Activated CD8-positive, alpha-beta memory T cell treated with anti-CD3 and anti-CD28 coated beads for 48 hours (primary cell): ENCODE measurements around the gene ZNF423.
A peak's percentile ranks its signal among the peaks of the same experiment; 100 is the strongest.

Experiments used
- DNase-seq, 3 experiments: peaks; one replicate each; pipeline ENCODE4 v3.0.0-alpha.2; 2020; ENCODE audit warnings: low read depth in 2 of 3, low spot score in 2 of 3

ZNF423 gene

DNA sequence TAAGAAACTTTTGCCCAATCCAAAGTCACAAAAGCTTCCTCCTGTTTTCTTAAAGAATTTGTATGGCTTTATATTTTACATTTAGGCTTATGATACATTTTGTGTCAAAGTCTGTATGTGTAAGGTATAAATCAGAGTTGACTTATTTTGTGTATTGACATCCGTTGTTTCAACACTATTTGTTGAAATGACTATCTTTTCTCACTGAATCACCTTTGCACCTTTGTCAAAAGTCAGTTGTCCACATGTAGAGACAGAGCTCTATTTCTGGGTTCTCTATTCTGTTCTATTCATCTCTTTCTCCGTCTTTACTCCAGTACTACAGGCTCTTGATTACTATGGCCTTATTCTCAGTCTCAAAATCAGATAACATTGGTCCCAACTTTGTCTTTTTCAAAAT, 409.1 kb downstream of the ZNF423 start:
- DNase-seq = no peak

DNA sequence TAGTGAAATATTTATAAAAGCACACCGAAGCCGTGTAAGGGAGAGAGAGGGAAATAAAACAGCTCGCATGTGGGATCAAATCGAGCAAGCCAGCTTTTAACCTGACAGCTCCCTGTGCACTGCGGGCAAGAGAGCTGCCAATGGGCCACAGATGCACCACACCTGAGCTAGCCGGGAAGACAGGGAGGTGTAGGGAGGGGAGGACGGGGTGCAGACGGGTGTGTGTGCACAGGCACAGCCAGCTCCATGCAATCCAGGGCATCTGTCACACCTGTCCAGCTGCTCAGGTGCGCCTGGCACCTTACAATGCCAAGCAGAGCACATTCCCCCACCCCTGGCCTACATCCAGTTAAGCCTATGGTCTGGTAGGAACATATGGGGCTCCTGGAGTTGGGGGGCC, 412.3 kb downstream of the ZNF423 start:
- no peak for DNase-seq

DNA sequence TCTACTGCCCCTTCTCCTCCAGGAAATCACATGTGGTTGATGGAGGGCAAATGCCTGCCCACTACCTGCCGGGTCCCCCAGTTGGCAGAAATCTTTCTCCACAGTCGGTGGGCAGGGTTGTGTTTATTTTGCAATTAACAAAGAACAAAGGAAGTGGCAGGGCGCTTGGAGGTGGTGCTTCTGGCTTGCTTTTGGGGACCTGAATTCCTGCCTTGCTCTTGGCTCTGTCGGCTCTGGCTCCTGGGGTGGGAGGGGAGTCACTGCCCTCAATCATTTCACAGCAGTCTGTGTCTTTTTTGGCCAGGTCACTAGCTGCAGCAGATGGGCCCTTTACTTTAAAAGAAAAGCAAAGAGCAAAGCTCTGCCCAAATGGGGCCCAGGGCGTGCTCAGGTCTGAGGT, 413.1 kb downstream of the ZNF423 start:
- DNase-seq = no peak

DNA sequence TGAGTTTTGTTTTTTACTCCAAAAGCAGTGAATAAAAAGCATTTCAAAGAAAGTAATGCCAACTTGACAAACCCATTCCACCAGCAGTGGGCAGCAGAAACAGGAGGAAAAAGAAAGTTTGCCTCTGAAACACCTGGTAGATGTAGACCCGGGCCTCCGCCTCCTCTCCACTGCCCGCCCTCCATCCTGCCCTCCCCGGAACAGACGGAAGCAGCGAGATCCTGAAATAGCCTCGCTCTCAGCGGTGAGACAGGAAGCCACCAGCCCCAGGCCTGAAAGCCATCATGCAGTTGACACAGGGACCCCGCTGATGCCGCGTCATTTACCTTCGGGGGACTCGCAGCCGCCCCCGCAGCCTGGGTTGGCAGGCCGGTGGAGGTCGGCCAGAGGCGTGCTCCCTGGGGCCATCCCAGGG, 414.5 kb downstream of the ZNF423 start:
- DNase-seq = peak; percentile 19 to 29 (median 25)

DNA sequence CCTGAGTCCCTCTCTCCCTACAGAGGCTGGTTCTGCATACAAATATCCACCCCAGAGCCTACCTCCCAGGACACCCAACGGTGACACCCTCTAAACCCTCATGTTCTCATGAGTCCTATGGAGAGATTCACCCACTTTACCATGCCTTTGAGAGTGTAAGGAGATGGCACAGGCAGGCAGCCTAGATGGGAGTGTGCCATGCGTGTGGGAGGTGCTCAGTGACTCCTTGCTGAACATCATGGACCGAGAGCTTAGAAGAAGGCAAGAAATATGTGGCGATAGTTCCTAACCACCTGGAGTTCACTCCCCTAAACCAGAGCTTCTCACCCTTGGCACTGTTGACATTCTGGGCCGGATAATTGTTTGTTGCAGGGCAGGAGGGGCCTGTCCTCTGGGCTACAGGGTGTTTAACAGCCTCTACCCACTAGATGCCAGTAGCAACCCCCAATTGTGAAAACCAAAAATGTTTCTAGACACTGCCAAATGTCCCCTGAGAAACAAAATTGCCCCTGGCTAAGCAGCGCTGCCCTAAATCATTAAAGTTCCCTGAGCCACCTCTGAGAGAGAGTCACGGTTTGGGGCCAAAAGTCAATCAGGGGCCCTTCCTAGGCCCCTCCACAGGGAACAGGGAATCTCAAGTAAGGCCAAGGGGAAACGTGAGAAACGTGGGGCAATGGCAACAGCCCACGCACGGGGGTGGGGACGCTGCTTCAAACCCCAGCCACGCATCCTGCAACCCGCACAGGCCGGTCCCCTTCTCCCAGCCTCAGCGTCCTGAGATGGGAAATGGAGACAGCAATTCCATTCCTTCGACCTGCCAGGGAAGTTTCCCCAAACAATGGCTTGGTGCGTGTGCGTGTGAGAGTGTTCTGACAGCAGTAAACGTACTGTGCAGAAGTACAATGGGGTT, 415.5 kb downstream of the ZNF423 start:
- no peak for DNase-seq

DNA sequence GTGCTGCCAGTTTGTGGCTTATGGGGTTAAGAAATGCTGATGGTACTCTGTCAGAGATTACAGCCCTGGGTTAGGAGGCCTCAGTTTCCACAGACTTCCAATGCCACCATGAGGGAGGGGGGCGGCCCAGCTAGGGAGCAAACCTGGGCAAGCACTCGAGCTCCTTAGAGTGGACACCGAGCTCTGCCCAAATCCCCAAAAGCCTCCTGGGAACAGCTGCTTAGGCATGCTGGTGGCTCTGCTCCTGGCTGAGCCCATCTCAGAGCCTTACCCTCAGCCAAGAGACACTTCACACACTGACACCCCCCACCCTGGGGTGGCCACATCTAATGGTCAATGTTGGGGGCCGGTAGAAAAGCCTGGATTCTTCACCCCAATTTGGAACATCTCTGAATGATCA, 416.2 kb downstream of the ZNF423 start:
- no peak for DNase-seq

DNA sequence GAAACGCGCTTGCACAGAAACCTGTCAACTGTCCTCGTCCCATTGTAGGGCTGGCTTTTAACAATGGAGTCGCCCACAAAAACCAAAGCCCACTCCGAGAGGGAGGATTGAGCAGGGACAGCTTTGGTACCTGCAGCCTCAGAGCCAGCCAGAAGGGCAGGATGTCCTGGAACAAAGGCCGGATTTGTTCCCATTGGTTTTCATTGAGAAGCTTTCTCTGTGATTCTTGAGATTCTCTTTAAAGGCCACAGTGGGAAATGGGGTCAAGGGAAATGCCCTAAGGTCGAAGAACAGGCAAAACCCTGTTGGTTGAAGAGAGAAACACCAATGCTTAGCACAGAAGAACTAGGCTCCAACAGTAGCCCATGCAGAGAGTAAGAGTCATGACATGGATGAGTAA, 416.9 kb downstream of the ZNF423 start:
- DNase-seq = no peak
